Pons (tissue), 1 donor: ENCODE measurements around the gene THEMIS2.
A peak's percentile ranks its signal among the peaks of the same experiment; 100 is the strongest.
"Not testable (repeated sequence)": the region's sequence is repeated elsewhere in the genome, so short reads cannot be mapped to it uniquely, and the experiment has no call there.

Experiments used
- DNase-seq: peaks from one replicate; pipeline ENCODE4 v3.0.0-alpha.2; 2016; ENCODE audit warnings: low spot score

Gene THEMIS2

GRCh38 chr1:27863538-27863915 lies 8.8 kb upstream of the THEMIS2 start:
- no peak for DNase-seq

GRCh38 chr1:27864264-27864895 lies 8.0 kb upstream of the THEMIS2 start:
- DNase-seq: peak; percentile 63

- no peak for DNase-seq
Observed at GRCh38 chr1:27865821-27866220, 6.5 kb upstream of the THEMIS2 start.

- no peak for DNase-seq
Observed at GRCh38 chr1:27868556-27868931, 3.8 kb upstream of the THEMIS2 start.

GRCh38 chr1:27868932-27869718 lies 3.2 kb upstream of the THEMIS2 start:
- DNase-seq: peak; percentile 45

GRCh38 chr1:27869719-27870085 lies 2.6 kb upstream of the THEMIS2 start:
- no peak for DNase-seq

GRCh38 chr1:27871076-27871475 lies 1.3 kb upstream of the THEMIS2 start:
- DNase-seq: not testable (repeated sequence)

- no peak for DNase-seq
Observed at GRCh38 chr1:27872802-27873551, 633 bp downstream of the THEMIS2 start.

GRCh38 chr1:27873671-27874384 lies 1.5 kb downstream of the THEMIS2 start:
- DNase-seq: no peak

- DNase-seq: no peak
Observed at GRCh38 chr1:27876341-27877114, 4.2 kb downstream of the THEMIS2 start.

- no peak for DNase-seq
Observed at GRCh38 chr1:27877115-27877416, 4.7 kb downstream of the THEMIS2 start.

GRCh38 chr1:27878039-27878438 lies 5.7 kb downstream of the THEMIS2 start:
- DNase-seq: no peak

- no peak for DNase-seq
Observed at GRCh38 chr1:27878787-27879335, 6.5 kb downstream of the THEMIS2 start.

GRCh38 chr1:27879374-27880082 lies 7.2 kb downstream of the THEMIS2 start:
- no peak for DNase-seq

GRCh38 chr1:27882543-27882903 lies 10.2 kb downstream of the THEMIS2 start:
- no peak for DNase-seq

GRCh38 chr1:27883536-27883935 lies 11.2 kb downstream of the THEMIS2 start:
- DNase-seq: no peak

GRCh38 chr1:27884006-27884954 lies 11.9 kb downstream of the THEMIS2 start:
- DNase-seq: peak; percentile 45

GRCh38 chr1:27885114-27885528 lies 12.8 kb downstream of the THEMIS2 start:
- peak; percentile 71 for DNase-seq

GRCh38 chr1:27885621-27886352 lies 13.4 kb downstream of the THEMIS2 start:
- peak; percentile 26 for DNase-seq
